GM18951 (cell line): ENCODE measurements around the gene MAST1.

Experiments
- POLR2A ChIP-seq: IDR thresholded peaks from 4 replicates; pipeline ENCODE4 v1.6.1; 2011; ENCODE audit warnings: mild to moderate bottlenecking; ENCODE audit not compliant: insufficient read length, insufficient read depth; ENCODE audit errors: extremely low read depth
- in situ Hi-C: fragments of 300-500 bp; cut with MboI; formaldehyde crosslinking; loops from one replicate; pipeline ENCODE4 v1.12.0; 2022; ENCODE audit warnings: low sequenced_read_pairs, mixed read lengths, inconsistent platforms; ENCODE audit not compliant: unreplicated experiment

The MAST1 gene

DNA sequence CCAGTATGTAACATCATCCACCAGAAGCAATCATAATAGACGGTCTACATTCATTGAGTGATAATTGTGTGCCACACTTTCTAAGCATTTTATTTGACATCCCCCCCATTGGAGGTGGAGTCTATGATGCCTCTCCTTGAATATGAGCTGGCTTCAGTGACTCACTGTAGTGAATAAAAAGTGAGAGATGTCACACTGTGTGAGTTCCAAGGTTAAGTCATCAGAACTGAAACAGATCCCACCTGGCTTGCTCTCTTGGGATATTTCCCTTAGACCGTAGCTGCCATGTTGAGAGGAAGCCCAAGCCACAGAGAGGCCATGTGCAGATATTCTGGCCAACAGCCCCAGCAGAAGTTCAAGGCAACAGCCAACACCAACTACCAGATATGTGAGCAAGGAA lies 16.6 kb upstream of the MAST1 start:
- TF ChIP-seq POLR2A, result no peak
- in situ Hi-C loops, result no loop called here

DNA sequence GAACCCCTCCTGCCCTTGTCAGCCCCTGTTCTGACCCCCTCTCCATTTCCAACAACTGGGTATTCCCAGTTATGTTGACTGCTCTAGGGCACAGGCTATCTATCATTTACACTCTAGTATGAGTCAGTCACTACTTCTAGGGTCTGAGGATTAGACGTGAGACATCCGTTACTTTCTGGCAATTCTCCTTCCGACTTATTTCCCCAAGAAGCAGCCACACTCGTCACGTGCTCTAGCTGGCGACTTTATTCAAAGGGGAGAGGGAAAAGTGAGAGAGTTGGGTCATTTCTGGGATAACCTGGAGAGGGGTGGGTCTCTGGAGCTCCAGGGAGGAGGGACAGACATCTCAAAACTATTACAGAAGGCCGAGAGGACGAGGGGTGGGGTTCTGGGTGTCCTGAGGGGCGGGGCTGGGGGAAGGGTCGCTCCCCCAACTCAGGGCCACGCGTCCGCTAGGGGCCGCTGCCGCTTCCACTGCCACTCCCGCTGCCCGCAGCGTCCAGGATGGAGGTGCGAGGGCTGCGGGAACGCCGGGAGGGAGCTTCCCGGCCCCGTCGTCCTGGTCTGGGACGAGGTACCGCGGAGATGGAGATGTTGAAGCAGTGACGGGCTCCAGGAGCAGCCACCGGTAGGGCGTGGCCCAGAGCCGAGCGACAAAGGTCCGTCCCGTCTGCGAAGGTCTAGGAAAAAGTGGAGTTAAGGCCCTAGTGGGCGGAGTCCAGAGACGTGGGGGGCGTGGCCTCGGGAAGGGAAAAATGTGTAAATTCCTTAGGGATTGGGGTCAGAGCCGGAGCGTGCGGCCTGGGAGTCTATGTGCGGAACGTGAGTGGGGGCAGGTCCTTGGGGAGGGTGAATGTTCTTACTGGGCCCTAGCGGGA lies 12.8 kb upstream of the MAST1 start:
- in situ Hi-C loops, result no loop called here
- no peak for TF ChIP-seq POLR2A

DNA sequence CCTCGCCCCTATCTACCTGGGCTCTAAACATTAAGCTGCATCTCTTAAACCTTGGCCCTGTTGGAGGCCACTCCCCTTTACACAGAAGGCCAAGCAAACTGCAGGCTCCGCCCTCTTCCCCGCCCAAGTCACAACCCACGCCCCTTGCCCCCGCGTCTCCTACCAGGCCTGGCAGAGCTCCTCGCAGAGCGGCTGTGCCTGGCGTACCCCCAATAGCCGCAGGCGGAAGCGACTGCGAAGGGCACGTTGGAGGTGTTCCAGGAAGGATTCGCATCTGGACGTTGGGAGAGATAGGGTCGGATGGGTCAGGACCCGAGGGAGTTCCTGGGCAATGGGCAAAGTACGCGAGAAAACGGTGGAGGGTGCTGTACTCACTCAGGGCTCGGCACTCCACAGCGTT lies 9.8 kb upstream of the MAST1 start:
- in situ Hi-C loops, result no loop called here

DNA sequence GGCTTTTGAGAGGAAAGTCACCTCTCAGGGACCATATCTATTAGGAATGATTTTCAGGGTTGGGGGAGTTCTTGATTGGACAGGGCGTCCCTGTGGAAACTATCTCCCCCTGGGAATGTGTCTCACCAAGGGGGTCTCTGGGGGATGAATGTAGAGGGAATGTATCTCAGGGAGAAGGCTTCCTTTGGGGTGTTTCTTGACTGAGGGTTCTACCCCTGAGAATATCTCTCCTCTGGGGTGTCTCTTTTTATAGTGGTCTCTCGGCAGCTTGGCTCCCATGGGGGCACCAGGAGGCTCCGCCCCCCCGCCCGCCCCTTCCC lies 4.9 kb upstream of the MAST1 start:
- in situ Hi-C loops, result no loop called here
- TF ChIP-seq POLR2A, result no peak

More for the DNA sequence above, 9.8 kb upstream of the MAST1 start:
- no peak for TF ChIP-seq POLR2A

DNA sequence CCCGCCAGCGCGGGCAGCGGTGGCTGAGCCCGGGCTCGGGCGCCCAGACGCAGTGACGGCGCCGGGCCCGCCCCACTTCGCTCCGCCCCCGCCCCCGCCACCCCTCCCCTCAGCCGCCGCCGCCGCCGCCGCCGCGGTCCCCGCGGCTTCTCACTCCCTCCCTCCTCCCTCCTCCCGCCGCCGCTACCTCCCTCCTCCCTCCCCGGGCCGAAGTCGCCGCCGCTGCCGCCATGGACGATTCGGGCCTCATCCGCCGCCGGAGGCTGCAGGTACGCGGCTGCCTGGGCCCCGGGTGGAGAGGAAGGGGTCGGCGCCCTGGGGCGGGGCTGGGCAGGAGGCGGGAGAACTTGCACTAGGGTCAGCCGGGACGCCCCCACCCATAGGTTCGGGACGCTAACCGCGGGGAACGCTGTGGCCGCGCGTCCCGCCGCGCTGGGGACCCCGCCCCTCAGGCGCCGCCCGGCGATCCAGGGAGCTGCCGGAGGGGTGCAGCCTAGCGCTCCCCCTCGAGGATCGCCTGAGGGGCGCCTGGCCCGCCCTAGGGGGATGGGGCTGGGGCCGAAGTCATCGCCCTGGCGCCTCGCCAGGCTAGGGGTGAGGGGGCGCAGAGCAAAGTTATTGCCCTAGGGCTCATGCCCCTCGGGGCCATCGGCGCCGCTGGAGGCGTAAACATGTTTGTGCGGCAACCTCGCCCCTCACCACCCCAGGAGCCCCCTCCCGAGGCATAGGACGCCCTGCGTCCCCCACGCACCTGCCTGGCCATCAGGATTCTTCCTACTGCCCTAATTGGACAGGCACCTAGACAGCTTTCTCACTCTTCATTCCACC lies 4.4 kb upstream of the MAST1 start:
- TF ChIP-seq POLR2A, result no peak
- in situ Hi-C loops, result no loop called here

DNA sequence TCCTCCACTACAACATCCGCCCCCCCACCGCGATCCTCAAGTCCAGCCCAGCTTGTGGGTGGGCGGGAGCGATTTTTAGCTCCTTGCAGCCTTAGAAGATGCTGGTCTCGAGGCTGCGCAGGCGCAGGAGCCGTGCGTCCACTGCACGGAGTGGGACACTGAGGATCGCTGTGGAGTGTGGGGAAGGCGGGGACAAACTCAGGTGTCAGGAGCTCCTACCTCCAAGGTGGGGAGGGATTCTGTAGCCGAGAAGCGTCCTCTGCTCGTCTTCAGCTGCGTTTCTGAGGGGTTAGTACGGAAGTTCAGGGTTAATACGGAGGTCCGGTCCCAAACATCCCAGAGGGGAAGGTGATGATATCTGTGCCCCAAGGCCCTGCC lies 3.8 kb upstream of the MAST1 start, which contains the start of gene RTBDN:
Gene RTBDN (minus strand): TSS at position 14 of the 378 bp plus-strand sequence. CDS start 4,600 bp downstream, outside the sequence.
- in situ Hi-C loops, result no loop called here
- no peak for TF ChIP-seq POLR2A

DNA sequence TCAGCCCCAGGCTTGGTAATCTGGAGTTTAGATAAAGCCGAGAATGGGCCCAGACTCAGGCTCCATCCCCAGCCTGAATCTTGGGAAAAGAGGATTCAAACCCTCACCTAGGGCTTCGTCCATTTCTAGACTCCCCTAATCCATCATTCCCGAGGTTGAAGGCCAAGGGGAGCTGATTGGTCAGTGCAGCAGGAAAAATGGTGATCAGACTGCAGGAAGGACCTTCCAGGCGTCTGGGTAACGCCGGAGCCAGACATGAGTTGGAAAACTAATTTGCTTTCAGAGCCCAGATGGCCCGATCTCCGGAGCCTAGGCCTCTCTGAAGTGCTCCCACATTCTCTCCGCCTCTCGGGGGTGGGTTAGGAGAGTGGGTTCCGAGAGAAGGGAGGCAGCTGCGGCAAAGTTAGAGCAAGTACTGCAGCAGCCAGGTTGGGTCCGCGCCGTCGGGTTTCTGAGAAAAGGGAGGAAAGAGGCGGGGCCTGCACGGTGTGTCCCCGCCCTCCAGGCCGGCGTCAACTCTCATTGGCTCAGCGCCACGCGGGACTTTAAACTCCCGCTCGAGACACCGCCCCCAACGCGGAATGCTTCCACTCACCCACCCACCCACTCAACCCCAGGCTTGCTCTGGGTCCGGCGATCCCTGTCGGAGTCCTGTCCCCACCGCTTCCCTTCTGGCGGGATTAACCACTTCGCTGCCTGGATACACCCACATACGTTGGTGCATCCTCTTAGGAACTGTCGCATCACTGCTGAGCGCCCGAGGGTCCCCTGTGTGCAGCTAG lies 3.1 kb upstream of the MAST1 start:
- TF ChIP-seq POLR2A, result no peak
- in situ Hi-C loops, result no loop called here

DNA sequence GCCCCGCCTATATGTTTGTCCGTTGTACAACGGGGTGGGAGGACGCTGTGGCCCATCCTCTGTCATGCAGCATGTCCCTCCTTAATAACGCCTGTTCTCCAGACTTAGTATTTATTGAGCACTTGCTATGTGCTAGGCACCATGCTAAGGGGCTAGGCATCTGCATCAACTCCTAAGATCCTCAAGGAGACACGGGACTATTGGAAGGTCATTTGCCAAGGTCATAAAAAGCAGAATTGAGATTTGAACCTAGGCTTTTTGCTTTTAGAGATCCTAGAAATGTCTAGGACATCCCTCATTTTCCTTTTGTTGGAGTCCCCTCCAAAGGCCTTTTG lies 1.8 kb upstream of the MAST1 start:
- in situ Hi-C loops, result no loop called here

DNA sequence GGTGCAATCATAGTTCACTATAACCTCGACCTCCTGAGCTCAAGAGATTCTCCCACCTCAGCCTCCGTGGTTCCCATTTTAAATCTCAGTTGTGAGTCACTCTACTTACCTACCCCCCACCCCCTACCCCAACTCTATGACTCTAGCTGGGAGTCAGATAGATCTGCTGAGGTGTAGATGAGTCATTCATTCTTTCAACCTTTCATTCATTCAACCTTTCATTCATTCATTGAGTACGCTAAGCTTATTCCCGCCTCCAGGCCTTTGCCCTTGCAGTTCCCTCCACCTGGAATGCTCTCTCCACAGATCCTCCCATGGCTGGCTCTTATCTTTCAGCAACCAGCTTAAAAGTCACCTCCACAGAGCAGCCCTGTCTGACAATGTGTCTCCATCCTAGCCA lies 1.1 kb upstream of the MAST1 start:
- no peak for TF ChIP-seq POLR2A
- in situ Hi-C loops, result no loop called here

More for the DNA sequence above, 1.8 kb upstream of the MAST1 start:
- no peak for TF ChIP-seq POLR2A

DNA sequence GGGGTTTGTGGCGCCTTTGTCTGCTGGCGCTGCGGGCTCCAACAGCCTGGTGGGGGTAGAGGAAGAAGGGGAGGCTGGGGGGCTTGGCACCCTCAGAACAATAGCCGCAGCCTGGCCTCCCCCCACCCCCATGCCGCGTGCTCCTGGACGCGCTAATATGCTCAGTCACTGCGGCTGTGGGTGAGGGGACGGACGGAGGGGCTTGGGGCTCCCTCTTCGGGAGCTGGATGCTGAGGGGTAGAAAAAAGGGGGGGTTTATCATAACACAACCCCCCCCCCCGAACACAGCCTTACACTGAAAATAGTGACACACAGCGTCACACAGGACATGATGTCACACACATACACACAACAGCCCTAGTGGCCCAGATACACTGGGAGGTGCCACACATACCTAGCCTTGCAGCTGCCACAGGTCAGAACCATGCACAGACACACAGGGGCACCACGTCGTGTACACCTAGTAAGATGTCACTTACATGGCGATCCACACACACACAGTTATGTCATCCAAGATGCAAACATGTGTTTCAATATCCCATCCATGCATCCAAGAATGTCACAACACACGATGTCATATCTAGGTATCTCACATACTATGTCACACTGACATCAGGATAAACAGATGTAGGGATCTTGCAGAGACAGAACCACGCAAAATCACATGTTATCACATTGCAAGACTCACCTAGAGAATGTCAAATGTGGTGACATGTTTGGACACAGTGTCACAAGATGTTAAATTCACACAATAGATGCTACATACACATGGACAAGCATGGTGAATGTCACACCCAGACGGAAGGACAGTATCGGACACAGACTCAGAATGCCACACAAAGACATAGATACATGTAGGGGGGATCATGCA lies 806 bp downstream of the MAST1 start:
- no peak for TF ChIP-seq POLR2A
- in situ Hi-C loops, result no loop called here

DNA sequence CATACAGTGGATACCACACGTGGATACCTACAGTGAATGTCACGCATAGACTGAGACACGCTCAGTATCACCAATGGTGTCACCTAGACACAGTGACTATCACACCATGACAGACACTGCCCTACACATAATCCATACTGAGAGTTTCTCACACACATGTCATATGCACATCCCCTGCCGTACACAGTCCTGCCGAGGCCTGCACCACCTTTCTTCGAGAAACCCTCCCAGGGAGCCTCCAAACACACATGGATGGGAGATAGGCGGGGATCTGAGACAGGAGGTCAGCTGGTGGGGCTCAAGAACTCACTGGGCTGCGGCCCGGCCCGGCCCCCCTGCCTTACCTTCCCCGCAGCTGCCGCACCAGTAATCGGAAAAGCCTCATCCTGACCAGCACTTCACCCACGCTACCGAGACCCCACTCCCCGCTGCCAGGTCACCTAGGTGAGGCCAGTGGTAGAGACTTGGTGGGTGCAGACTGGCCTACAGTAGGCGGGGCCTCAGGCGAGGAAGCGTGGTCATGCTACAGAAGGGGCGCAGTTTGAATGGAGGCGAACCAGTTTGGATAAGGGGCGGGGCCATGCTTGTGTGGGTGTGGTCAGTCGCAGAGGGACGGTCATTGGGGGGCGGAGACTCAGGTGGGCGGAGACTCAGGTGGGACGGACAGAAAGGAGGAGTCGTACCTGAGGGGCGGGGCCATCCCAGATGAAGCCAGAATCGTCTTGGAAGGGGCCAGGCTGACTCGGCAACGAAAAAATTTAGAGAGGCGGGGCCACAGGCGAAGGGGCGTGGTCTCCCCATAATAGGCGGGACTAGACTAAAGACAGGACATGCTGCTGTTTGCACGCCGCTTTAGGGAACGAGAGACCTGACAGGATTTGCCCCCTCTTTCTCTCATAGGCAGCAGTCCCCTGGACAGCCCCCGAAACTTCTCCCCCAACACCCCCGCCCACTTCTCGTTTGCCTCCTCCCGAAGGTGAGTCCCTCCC lies 2.1 kb downstream of the MAST1 start:
- TF ChIP-seq POLR2A, result no peak
- in situ Hi-C loops, result no loop called here
